GM19463 (cell line): Measurements from ENCODE around the gene ANKRD2.
"Not testable (repeated sequence)": the region's sequence is repeated elsewhere in the genome, so short reads cannot be mapped to it uniquely, and the experiment has no call there.

Experiments
- ATAC-seq: cut with Tn5 transposase; IDR thresholded peaks from one replicate; pipeline ENCODE4 v1.9.1; 2021; ENCODE audit warnings: mild to moderate bottlenecking, moderate library complexity; ENCODE audit not compliant: unreplicated experiment

ANKRD2 gene

GRCh38 chr10:97570789-97571471 lies 1.6 kb upstream of the ANKRD2 start:
- ATAC-seq: no peak

DNA sequence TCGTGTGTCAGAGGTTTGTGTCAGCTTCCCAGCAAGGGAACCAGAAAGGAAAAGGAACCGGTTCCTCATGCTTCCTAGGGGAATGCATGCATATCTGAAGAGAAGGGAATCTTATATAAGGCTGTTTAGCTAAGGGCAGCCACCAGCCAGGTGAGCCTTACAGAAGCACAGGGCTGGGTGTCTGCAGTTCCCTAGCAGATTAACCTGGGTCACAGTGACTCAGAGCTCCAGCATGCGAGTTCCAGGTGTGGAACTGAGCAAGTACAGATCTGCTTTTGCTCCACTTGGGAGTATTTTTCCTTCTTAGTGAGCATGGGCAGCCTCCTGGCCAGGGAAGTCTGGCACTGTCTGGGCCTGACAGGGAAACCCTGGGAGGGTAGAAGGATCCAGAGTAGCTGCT lies 957 bp upstream of the ANKRD2 start:
- no peak for ATAC-seq

- ATAC-seq: no peak
Observed at GRCh38 chr10:97573021-97573420, 442 bp downstream of the ANKRD2 start.

GRCh38 chr10:97573672-97574071 lies 1.1 kb downstream of the ANKRD2 start:
- no peak for ATAC-seq

- ATAC-seq: no peak
Observed at GRCh38 chr10:97574374-97575126, 2.0 kb downstream of the ANKRD2 start.

- ATAC-seq: no peak
Observed at GRCh38 chr10:97575127-97575668, 2.6 kb downstream of the ANKRD2 start.

- not testable (repeated sequence) for ATAC-seq
Observed at GRCh38 chr10:97576487-97576886, 3.9 kb downstream of the ANKRD2 start.

- no peak for ATAC-seq
Observed at GRCh38 chr10:97577701-97578100, 5.1 kb downstream of the ANKRD2 start.

GRCh38 chr10:97578171-97578844 lies 5.7 kb downstream of the ANKRD2 start:
- ATAC-seq: no peak

DNA sequence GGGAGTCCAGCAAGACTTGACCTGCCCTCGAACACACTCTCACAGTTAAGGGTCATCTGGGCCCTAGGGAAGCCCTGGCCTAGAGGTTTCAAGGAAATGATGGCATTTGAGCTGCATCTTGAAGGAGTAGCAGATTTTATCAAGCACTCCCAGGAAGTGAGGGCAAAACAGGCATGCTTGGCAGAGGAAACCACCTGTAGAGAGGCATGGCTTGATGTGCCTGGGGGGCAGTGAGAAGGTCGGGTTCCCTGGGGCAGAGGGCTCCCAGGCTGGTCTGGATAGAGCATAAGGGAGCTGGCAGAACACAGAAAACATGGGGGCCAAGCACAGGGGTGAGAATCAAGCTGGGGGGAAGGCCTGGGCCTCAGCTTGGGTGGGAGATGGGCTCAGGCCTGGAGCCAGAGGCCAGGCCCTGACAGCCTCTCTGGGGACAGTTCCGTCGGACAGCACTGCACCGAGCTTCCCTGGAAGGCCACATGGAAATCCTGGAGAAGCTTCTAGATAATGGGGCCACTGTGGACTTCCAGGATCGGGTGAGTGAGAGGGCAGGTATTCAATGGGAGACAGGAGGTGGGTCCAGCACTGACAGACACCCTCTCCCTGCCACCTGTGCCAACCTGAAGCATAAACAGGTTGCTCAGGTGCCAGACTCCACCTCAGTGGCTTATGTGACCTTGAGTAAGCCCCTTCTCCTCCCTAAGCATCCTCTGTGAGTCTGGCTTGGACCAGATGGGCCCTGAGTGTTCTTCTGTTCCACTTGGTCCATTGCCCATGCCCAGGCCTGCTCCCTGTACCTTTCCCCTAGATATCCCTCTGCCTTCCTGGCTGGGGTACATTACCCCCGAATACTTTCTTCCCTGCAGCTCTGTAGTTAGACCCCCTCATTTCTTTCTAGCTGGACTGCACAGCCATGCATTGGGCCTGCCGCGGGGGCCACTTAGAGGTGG lies 8.1 kb downstream of the ANKRD2 start:
- no peak for ATAC-seq

DNA sequence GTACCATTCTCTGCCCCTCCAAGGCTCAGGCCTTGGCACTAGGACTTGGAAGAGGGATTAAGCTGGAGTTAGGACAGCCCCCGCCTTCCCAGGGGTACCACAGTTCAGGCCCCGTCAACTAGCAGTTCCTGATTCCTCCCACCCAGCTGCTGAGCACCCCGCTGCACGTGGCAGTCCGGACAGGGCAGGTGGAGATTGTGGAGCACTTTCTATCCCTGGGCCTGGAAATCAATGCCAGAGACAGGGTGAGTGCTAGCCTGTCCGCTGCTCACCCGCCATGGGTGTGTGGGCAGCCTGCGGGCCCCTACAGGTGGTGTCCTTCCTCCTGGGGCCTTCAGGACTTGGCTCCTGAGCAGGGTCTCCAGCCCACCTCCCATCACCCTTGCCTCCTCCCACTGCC lies 9.6 kb downstream of the ANKRD2 start:
- ATAC-seq: no peak

DNA sequence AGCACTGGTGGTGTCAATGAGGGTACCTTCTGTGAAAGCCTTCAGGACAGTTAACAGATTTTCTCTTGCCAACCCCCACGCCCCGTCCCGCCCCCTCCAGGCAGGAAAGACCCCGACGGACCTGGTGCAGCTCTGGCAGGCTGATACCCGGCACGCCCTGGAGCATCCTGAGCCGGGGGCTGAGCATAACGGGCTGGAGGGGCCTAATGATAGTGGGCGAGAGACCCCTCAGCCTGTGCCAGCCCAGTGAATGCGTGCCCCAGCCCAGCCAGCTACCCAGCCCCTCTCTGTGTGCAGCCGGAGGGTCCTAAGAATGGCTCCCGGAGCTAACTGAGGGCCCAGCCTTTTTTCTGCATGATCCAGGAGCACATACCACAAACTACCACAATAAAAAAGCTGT lies 10.9 kb downstream of the ANKRD2 start:
- ATAC-seq: no peak

- ATAC-seq: peak; percentile 89
Observed at GRCh38 chr10:97584060-97584797, 11.7 kb downstream of the ANKRD2 start, which contains the start of gene HOGA1. Gene HOGA1 (plus strand): TSS chr10:97584389. CDS start chr10:97584704, 315 bp downstream.

DNA sequence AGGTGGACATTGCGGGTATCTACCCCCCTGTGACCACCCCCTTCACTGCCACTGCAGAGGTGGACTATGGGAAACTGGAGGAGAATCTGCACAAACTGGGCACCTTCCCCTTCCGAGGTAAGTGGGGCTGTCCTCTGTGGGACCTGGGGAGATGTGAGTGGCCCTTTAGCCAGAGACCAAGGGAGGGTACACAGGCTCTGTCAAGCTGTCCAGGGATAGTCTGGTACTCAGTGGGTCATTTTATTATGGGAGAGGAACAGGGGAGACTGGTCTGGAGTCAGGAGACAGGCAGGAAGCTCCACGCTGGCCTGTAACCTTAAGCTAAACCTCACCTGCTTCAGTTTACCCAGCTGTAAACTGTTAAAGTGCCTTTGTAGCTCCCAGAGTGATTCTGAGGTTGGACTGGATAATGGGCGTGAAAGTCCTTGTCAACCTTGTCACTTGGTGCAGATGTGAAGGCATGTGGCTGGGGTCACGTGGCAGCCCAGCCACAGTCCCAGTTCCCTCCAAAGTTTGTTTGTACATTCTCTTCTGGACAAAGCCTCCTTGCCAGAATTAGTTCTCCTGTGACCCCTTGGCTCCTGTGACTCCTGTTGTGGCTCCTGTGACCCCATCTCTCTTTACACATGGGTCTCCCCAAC lies 12.3 kb downstream of the ANKRD2 start:
- no peak for ATAC-seq

DNA sequence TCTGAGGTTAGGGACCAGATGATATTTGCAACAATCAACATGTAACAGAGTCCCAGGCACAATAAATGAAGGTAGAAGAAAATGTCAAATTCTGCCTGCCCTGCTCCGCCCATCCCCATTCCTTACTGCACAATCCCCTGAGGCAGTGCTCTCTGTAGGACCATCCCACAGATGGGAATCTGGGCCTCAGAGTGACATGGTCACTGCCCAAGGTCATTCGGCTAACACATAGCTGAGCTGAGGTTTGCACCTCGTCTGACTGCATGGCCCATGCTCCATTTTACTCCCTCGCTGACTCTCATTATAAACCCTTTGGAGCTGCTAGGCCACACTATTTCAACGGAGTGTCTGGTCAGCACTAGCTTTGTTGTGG lies 12.8 kb downstream of the ANKRD2 start:
- no peak for ATAC-seq

DNA sequence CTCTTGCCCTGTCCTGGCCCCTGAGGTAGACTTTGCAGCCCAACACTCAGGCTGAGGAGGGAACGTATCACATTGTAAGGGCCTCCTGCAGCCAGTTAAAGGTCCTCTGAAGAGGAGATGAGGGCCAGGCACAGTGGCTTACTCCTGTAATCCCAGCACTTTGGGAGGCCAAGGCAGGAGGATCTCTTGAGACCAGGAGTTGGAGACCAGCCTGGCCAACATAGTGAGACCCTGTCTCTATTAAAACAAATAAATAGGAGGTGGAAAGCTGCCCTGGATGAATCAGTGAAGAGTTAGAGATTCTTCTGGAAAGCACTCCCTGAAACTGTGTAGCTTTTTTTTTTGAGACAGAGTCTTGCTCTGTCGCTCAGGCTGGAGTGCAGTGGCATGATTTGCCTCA lies 14.6 kb downstream of the ANKRD2 start:
- ATAC-seq: no peak

- no peak for ATAC-seq
Observed at GRCh38 chr10:97589479-97589878, 16.9 kb downstream of the ANKRD2 start, which contains the start of gene C10orf62. Gene C10orf62 (plus strand): TSS chr10:97589721. CDS start chr10:97589898, 177 bp downstream.

- ATAC-seq: no peak
Observed at GRCh38 chr10:97590082-97590747, 17.6 kb downstream of the ANKRD2 start.
